PC-9 (cell line): Measurements from ENCODE around the gene CCR6. TPM values are rescaled to one million over a fixed set of nuclear protein-coding genes. Genes with fewer than 3 reads are reported as not detected.

Experiments
- BruUV-seq: library from RNA; stranded (reverse); fragments of 400-500 nt; replicated peaks from 2 replicates; lab custom pipeline; 2021; lab: Mats Ljungman, UMichigan
- CTCF ChIA-PET: fragments of 300-600 bp; sonication (Branson Sonifier 250); formaldehyde crosslinking; loops from one replicate; lab custom pipeline; 2022; ENCODE audit warnings: antibody characterized with exemption; lab: Charles Lee
- POLR2A ChIA-PET: fragments of 300-600 bp; sonication (Branson Sonifier 250); formaldehyde crosslinking; loops from one replicate; lab custom pipeline; 2022; ENCODE audit warnings: antibody characterized with exemption; ENCODE audit not compliant: unreplicated experiment; lab: Charles Lee
- DNase-seq, 2 experiments: peaks; one replicate each; pipeline versions ENCODE4 v3.0.0 to v3.0.0-alpha.2; 2015 to 2022; ENCODE audit warnings: mixed read lengths in 1 of 2
- H2AFZ ChIP-seq: fragments of 200-600 bp; sonication (generic); 2 replicates; pipeline ENCODE4 v1.8.1; 2017; ENCODE audit warnings: antibody characterized with exemption
- H3F3A ChIP-seq: fragments of 200-600 bp; sonication (generic); 2 replicates; pipeline ENCODE4 v1.8.1; 2017; ENCODE audit warnings: antibody characterized with exemption, mild to moderate bottlenecking, low read depth; ENCODE audit not compliant: insufficient read depth
- H3K27ac ChIP-seq: fragments of 200-600 bp; sonication (generic); 2 replicates; pipeline ENCODE4 v1.6.1; 2016; ENCODE audit warnings: mixed run types
- H3K27me3 ChIP-seq: fragments of 200-600 bp; sonication (generic); 2 replicates; pipeline ENCODE4 v1.6.1; 2016; ENCODE audit warnings: low read depth, mixed run types; ENCODE audit not compliant: insufficient read depth
- H3K36me3 ChIP-seq: fragments of 200-600 bp; sonication (generic); 2 replicates; pipeline ENCODE4 v1.6.1; 2016; ENCODE audit warnings: low read depth, mixed run types
- H3K4me1 ChIP-seq: fragments of 200-600 bp; sonication (generic); replicated peaks from 2 replicates; pipeline ENCODE4 v1.6.1; 2016; ENCODE audit warnings: mixed run types; ENCODE audit not compliant: insufficient read depth
- H3K4me2 ChIP-seq: fragments of 200-600 bp; sonication (generic); 2 replicates; pipeline ENCODE4 v1.6.1; 2017; ENCODE audit warnings: mixed run types
- H3K4me3 ChIP-seq: fragments of 200-600 bp; sonication (generic); 2 replicates; pipeline ENCODE4 v1.6.1; 2016; ENCODE audit warnings: mixed run types
- H3K79me2 ChIP-seq: fragments of 200-600 bp; sonication (generic); 2 replicates; pipeline ENCODE4 v1.6.1; 2017; ENCODE audit warnings: low read depth, mixed run types
- H3K9me2 ChIP-seq: fragments of 200-600 bp; sonication (generic); 2 replicates; pipeline ENCODE4 v1.8.1; 2017; ENCODE audit warnings: mild to moderate bottlenecking; ENCODE audit not compliant: insufficient read depth
- H3K9me3 ChIP-seq: fragments of 200-600 bp; sonication (generic); 2 replicates; pipeline ENCODE4 v1.8.1; 2016; ENCODE audit warnings: low read depth; ENCODE audit not compliant: insufficient read depth
- H4K20me1 ChIP-seq: fragments of 200-600 bp; sonication (generic); 2 replicates; pipeline ENCODE4 v1.8.1; 2017; ENCODE audit not compliant: insufficient read depth
- EZH2 ChIP-seq: fragments of 200-600 bp; sonication (generic); IDR thresholded peaks from 2 replicates; pipeline ENCODE4 v1.8.0; 2017; ENCODE audit warnings: antibody characterized with exemption, low read depth
- intact Hi-C: fragments of 100-400 bp; cut with micrococcal nuclease; formaldehyde crosslinking; loops from one replicate; pipeline ENCODE4 v1.10.0; 2022; ENCODE audit not compliant: unreplicated experiment
- total RNA-seq: library from RNA; stranded (reverse); gene quantifications from 2 replicates; pipeline ENCODE4 v1.2.3, GENCODE V29; 2021
- TF ChIP-seq, protein P1 (sequence below): fragments of 200-600 bp; sonication (generic); conservative IDR thresholded peaks from 2 replicates; pipeline ENCODE4 v1.6.1; 2017; ENCODE audit warnings: mixed run types, antibody characterized with exemption, mild to moderate bottlenecking, moderate library complexity

The CCR6 gene
- total RNA-seq, 1 experiment from 2014 or later = not detected

DNA sequence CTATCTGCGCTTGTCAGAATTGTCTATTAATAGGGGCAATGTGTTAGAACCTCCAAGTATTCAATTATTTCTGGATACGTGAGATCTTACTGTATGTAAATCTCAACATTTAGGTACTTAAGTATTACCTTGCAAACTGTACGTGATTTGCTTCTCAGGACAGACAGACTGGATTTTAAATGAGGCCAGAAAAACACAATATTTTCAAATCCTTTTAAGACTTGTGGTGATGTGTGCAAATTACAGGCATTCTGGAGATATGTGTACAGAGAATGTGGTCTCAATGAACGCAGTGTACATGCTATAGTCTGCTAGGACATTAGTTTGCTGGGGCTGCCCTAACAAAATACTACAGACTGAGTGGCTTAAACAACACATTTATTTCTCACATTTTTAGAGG lies 16.9 kb downstream of the CCR6 start:
- Histone ChIP-seq H3K79me2 (no peaks in the 10 kb centered on the region), H3K4me3 (no peak overlapping the region), H3K9me2 (no peaks in the 10 kb centered on the region), H2AFZ (no peak overlapping the region), H3K4me2 (no peak overlapping the region), H3F3A (no peaks in the 10 kb centered on the region), H3K27ac (no peak overlapping the region), H3K36me3 (no peaks in the 10 kb centered on the region), H3K9me3 (no peaks in the 10 kb centered on the region; the same call in 1 of the 2 replicates), H4K20me1 (no peaks in the 10 kb centered on the region), H3K4me1 (no peaks in the 10 kb centered on the region), H3K27me3 (peaks cover 89% of the 10 kb centered on the region)
- DNase-seq = no peak
- POLR2A ChIA-PET = interaction anchor here (0.6 kb wide), 1 partner anchor 197 kb away, joined by 4 read pairs; no protein-coding TSS in a partner anchor
- TF ChIP-seq EZH2 = no peak
- TF ChIP-seq, protein P1, sequence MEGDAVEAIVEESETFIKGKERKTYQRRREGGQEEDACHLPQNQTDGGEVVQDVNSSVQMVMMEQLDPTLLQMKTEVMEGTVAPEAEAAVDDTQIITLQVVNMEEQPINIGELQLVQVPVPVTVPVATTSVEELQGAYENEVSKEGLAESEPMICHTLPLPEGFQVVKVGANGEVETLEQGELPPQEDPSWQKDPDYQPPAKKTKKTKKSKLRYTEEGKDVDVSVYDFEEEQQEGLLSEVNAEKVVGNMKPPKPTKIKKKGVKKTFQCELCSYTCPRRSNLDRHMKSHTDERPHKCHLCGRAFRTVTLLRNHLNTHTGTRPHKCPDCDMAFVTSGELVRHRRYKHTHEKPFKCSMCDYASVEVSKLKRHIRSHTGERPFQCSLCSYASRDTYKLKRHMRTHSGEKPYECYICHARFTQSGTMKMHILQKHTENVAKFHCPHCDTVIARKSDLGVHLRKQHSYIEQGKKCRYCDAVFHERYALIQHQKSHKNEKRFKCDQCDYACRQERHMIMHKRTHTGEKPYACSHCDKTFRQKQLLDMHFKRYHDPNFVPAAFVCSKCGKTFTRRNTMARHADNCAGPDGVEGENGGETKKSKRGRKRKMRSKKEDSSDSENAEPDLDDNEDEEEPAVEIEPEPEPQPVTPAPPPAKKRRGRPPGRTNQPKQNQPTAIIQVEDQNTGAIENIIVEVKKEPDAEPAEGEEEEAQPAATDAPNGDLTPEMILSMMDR = no peak
- no TSS peak for BruUV-seq
- intact Hi-C loops = no loop called here
- CTCF ChIA-PET = no interaction called here

DNA sequence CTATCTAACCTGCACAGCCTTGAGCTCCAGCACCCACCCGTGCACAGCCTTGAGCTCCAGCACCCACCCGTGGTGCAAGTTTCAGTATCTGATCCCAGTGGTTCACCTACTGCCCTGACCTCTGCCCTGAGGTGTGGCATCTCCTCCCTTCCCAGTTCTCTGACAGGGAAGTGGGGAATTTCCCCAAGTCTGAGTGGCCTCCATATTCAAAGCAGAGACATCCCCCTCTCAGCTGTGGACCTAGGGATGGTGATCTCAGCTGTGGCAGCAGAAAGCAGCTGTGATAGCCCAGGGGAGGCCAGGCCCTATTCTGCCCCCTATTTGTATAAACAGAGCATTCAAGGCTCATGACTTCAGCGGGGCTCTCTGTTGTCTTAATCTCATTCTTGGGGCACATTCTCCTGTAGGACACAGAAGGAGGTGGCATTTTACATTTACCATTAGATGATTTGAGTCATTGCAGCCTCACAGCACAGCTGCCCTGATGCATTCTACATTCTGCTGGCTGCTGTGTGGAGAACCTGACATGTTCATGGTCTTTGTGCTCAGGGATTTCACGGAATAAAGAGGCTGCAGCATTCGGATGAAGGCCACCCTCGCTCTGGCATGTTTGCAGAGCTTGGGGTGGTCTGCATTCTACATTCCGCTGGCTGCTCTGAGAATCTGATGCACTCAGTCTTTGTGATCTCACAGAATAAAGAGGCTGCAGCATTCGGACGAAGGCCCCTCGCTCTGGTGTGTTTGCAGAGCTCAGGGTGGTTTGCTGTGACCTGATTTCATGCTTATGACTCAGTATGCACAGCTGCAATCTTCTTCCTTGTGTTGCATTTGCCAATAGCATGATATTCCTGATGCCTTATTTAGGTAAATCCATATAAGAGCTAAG lies 17.9 kb downstream of the CCR6 start:
- H3K4me2 ChIP-seq = no peak overlapping the region
- no peak for DNase-seq
- no TSS peak for BruUV-seq
- intact Hi-C loops = no loop called here
- H3F3A ChIP-seq = no peaks in the 10 kb centered on the region
- H3K4me3 ChIP-seq = no peak overlapping the region
- no peaks in the 10 kb centered on the region for H3K9me2 ChIP-seq
- no peaks in the 10 kb centered on the region for H4K20me1 ChIP-seq
- ChIA-PET POLR2A (no interaction called here), CTCF (interaction anchor here (0.6 kb wide), 1 partner anchor 143 kb away, joined by 3 read pairs; no protein-coding TSS in a partner anchor)
- no peak overlapping the region for H3K27ac ChIP-seq
- no peaks in the 10 kb centered on the region for H3K36me3 ChIP-seq
- no peaks in the 10 kb centered on the region for H3K79me2 ChIP-seq
- H3K9me3 ChIP-seq = no peaks in the 10 kb centered on the region; the same call in 1 of the 2 replicates
- H3K4me1 ChIP-seq = no peaks in the 10 kb centered on the region
- peaks cover 88% of the 10 kb centered on the region for H3K27me3 ChIP-seq
- no peak for TF ChIP-seq EZH2
- TF ChIP-seq, protein P1 = no peak
- no peak overlapping the region for H2AFZ ChIP-seq

DNA sequence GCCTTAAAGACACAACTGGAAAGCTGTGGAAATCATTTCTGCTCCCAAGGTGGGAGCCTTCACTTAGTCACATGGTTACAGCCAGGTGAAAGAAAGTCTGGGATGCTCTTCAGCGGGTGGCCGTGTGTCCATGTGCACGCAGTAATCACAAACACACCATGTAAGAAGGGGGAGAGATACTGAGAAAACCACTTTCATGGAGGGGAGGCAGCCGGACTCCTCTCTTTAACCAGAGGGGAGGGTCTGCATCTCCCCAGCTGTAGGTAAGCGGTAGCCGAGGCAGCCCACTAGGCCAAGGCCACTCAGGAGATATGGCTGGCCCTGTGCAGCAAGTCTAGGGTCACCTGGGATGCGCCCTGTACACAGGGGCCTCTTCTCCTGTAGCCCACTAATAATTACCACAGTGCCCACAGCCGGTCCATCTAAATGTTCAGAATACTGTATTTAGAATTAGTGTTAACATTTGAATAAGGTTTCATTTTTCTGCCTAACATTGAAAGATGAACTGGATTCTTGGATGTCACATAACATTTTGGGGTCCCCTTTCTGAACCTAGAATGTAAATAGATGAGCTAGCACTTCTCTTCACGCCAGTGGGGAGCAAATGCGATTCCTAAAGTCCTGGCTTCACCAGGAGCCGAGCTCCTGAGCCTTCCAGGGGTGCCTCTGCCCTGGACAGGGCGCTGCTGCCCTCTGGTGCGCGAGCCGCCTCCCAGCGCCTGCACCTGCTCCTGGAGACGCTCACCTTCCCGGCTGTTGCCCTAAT lies 19.0 kb downstream of the CCR6 start:
- no peak overlapping the region for H3K4me3 ChIP-seq
- no peaks in the 10 kb centered on the region for H4K20me1 ChIP-seq
- POLR2A ChIA-PET = no interaction called here
- intact Hi-C loops = loop anchor here (2.0 kb wide), 1 partner anchor 367 kb away; no protein-coding TSS in a partner anchor
- no peaks in the 10 kb centered on the region; the same call in 1 of the 2 replicates for H3K9me3 ChIP-seq
- H3F3A ChIP-seq = no peaks in the 10 kb centered on the region
- no peaks in the 10 kb centered on the region for H3K36me3 ChIP-seq
- H3K27me3 ChIP-seq = peaks cover 88% of the 10 kb centered on the region
- H3K4me1 ChIP-seq = no peaks in the 10 kb centered on the region
- H3K9me2 ChIP-seq = no peaks in the 10 kb centered on the region
- no peak overlapping the region for H2AFZ ChIP-seq
- H3K4me2 ChIP-seq = no peak overlapping the region
- TF ChIP-seq, protein P1 = peak; percentile 70
- no peak for TF ChIP-seq EZH2
- no peaks in the 10 kb centered on the region for H3K79me2 ChIP-seq
- CTCF ChIA-PET = interaction anchor here (0.5 kb wide), 1 partner anchor 223 kb away, joined by 3 read pairs; no protein-coding TSS in a partner anchor
- DNase-seq = peak in 1 of 2 experiments; percentile 22
- no peak overlapping the region for H3K27ac ChIP-seq
- BruUV-seq = no TSS peak
